Ramos (cell line): ENCODE measurements around the gene BRSK2.

Experiments
- in situ Hi-C: fragments of 300-500 bp; cut with MboI; formaldehyde crosslinking; loops from one replicate; pipeline ENCODE4 v1.14.3; 2022; ENCODE audit warnings: low sequenced_read_pairs; ENCODE audit not compliant: unreplicated experiment

BRSK2 gene

GRCh38 chr11:1460396-1460985, 70.8 kb downstream of the BRSK2 start:
- in situ Hi-C loops = no loop called here

DNA sequence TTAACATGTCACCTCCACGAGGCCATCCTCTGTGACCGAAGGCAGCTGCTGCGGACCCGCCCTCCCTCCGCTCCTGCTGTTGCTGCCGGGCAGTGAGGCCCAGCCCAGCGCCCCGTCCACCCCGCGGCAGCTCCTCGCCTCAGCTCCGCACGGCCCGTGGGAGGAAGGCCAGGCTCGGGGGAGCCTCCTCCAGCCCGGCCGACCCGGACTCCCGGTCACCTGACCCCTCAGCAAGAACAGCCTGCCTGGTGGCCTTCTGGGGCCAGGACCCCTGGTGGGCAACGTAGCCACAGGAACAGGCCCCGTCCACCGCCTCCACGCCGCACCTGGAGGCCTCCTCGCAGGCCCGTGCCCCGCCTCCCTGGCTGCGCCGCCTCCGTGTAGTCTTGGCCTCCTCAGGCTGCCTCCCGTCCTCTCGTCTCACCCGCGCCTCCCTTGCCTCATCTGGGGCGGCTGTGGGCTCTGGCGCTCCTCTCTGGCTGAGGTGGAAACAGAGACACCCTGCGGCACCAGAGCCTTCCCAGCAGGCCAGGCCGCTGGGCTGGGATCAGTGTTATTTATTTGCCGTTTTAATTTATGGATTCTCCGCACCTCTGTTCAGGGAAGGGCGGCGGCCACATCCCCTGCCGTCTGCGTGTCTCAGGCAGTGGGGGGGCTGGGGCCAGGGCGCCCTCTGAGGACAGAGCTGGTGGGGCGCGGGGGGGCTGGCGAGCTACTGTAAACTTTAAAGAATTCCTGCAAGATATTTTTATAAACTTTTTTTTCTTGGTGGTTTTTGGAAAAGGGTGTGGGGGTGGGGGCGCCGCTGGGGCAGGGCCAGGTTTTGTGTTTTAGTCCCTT, 71.5 kb downstream of the BRSK2 start:
- in situ Hi-C loops = no loop called here

GRCh38 chr11:1461826-1462697, 72.3 kb downstream of the BRSK2 start:
- in situ Hi-C loops = no loop called here

GRCh38 chr11:1462698-1462975, 72.9 kb downstream of the BRSK2 start:
- in situ Hi-C loops = no loop called here

- in situ Hi-C loops = no loop called here
These were observed 73.3 kb downstream of the BRSK2 start for GRCh38 chr11:1463056-1463455.

GRCh38 chr11:1466784-1467183, 77.0 kb downstream of the BRSK2 start:
- in situ Hi-C loops = no loop called here

DNA sequence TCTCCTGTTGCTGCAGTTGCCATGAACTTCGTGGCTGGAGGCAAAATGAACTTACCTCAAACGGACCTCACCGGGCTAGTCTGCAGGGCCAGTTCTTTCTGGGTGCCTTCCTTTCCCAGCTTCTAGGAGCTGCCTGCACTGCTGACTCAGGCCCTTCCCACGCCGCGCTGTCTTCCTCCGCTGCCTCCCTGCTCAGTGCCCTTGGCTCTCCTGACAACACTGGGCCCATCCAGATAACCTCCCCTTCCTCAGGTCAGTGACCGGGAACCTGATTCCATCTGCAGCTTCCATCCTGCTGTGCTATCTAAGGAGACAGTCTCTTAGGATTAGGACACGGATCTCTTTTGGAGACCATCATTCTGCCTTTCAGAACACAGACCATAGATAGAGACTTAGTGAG, 77.5 kb downstream of the BRSK2 start:
- in situ Hi-C loops = no loop called here

DNA sequence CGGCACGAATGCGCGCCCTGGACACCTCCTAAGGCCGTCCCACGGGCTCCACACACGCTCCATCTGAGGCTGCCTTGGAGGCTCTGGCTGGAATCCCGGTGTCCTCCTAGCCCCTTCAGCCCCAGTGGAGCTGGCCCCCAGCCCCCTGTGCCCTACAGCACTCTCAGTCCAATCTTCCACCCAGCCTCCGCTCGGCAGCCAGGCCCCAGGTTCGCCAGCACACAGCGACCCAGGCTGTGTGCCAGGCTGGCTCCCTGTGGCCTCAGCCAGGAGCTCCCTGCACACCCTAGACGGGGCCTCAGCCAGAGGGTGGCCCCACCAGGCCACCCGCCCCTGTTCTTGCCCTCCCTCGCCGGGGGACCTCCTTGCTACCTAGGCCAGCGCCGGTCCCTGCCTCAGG, 78.3 kb downstream of the BRSK2 start:
- in situ Hi-C loops = no loop called here

DNA sequence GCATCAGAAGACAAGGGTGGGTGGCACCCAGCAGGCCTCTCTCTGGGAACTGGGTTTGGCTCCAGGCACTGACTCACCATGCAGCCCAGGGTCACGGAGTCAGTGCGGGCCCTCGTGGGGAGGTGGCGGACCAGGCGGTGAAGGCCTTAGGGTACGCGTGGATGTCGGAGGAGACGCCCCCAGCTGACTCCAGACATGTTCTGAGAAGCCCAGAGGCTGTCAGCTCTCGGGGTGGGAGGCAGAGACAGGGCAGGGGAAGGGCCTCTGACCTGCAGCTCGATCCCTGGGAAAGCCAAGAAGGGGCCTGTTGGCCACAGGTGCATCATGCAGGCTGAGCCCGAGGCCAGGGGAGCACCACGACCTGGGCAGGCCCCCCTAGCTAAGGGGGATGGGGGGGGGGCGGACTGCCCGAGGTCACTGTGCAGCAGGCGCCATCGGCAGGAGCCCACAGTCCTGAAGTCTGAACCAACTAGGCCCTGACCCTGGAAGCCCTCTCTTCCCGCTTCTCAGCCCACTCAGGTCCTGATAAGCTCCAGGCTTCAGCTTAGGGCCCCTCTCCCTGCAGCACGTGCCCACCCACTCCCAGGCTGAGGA, 78.8 kb downstream of the BRSK2 start:
- in situ Hi-C loops = no loop called here

GRCh38 chr11:1469287-1469910, 79.7 kb downstream of the BRSK2 start:
- in situ Hi-C loops = no loop called here

DNA sequence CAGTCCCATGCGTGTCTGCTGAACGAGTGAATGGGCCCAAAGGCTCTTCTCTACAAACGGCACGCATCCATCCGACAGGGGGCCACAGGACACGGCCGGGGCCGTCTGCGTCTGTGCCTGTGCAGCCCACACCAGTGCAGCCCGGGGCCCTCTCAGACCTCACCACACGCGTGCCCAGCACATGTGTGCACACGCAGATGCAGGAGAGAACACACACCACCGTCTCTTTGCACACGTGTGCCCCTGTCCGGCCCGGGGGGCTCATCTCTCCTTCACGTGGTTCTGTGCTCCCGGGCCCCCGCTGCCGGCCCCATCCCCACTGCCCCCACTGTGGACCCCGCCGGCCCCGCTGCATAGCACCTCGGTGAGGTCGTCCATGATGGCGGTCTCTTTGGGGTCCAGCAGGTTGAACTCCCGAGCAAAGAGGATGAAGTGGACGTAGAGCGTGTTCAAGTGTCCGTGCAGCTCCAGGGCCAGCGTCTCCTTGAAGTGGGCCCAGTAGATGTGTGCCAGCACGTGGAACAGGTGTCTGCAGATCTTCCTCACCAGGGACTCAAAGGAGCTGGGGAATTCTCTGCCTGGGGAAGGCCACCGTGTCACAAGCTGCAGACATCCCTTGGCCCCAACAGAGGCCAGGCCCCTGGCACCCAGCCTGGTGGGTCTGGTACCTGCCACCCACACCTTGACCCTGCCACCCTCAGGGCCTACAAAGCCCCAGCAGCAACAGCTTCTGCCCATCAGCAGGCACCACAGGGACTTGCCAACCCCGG, 80.4 kb downstream of the BRSK2 start:
- in situ Hi-C loops = no loop called here

DNA sequence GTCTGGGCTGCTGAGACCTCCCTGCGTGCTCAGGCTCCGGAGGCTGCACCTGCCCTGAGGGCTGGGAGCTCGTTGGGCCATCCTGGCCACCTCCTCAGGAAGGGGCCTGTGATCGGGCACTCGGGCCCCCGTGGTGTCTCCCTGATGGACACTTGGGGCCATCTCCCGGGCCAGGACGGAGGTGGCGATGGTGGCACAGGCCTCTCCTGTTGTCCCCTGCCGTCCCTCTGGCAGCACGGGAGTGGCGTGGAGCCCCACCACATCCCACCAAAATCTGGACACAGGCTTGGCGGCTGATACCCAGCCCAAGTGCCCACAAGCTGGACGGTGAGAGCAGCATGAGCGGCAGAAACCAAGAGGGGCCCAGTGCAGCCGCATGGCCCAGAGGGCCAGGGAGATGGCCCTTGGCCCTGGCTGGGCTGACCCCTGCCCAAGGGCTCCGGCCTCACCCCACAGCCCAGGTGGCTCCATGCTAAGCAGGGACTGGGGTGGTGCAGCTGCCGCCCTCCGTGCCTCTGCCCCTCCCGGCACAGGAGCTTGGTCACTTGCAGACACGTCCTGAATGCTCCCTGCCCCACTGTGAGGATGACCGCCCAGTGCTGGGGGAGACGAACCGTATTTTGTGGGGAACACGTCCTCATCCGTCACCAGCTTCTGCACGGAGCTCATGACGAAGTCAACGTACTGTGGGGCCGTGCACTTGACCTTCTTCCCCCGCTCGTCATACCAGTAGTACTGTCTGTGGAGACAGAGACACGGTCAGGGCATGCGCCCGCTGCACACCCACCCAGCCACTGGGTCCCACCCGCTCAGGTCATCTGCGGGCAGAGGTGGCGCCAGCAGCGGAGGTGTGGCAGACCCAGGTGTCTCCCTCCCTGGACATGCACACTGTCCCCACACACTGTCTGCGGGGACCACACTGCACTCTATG, 81.2 kb downstream of the BRSK2 start:
- in situ Hi-C loops = no loop called here

DNA sequence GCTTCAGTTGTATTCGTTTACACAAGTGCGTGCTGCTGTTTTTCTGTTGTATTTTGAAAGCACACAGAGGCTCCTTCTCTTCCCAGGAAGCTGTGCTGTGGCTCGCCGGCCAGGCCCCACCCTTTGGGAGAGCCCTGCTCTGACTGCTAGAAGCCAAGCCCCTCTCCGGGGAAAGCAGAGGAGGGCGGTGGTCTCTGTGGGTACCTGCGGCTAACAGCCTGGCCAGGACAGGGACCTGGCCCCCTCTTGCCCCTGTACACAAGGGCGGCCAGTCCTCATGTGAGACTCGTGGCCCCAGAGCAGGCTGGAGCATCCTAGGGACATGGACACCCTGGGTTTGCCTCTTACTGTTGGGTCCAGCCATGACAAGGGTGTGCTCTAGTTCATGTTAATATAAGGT, 82.0 kb downstream of the BRSK2 start:
- in situ Hi-C loops = no loop called here

GRCh38 chr11:1472180-1473005, 82.7 kb downstream of the BRSK2 start:
- in situ Hi-C loops = no loop called here

- in situ Hi-C loops = no loop called here
These were observed 83.4 kb downstream of the BRSK2 start for GRCh38 chr11:1473011-1473628.

GRCh38 chr11:1473786-1474185, 84.1 kb downstream of the BRSK2 start:
- in situ Hi-C loops = no loop called here

DNA sequence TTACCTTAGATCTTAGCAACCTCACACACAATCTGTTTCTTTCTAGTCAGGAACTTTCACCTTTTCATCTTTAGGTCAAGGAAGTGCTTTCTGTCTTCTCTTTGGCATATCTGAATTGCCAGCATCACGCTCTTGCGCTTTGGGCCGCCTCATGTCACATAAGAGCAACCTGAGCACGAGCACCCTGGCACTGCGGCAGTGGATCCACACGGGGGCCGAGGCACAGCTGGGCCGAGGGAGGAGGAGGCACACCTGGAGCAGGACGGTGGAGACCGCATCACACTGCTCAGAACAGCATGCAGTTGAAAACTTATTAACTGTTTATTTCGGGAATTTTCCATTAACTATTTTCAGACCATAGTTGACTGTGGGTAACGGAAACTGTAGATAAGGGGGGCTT, 86.1 kb downstream of the BRSK2 start:
- in situ Hi-C loops = no loop called here
